Fibroblast of pulmonary artery (primary cell): Measurements from ENCODE around the gene ZBTB43.

Source experiments
- DNase-seq: peaks from one replicate; pipeline ENCODE4 v3.0.0-alpha.2; 2010; ENCODE audit warnings: low read depth
- H3K4me3 ChIP-seq: replicated peaks from 2 replicates; pipeline ENCODE4 v1.5.1; 2011; ENCODE audit warnings: low read depth, mild to moderate bottlenecking, control low read depth, low read length, moderate library complexity
- CTCF ChIP-seq: IDR thresholded peaks from 2 replicates; pipeline ENCODE4 v1.5.1; 2011; ENCODE audit warnings: mild to moderate bottlenecking, control low read depth, low read length, inconsistent platforms; ENCODE audit errors: missing control alignments

The ZBTB43 gene

GRCh38 chr9:126862104-126862761 is 57.4 kb downstream of the ZBTB43 start:
- DNase-seq, result no peak
- H3K4me3 ChIP-seq, result peak overlapping the region; percentile 72
- TF ChIP-seq CTCF, result no peak

GRCh38 chr9:126864771-126865170 is 59.9 kb downstream of the ZBTB43 start:
- H3K4me3 ChIP-seq, result no peak overlapping the region
- no peak for TF ChIP-seq CTCF
- no peak for DNase-seq

DNA sequence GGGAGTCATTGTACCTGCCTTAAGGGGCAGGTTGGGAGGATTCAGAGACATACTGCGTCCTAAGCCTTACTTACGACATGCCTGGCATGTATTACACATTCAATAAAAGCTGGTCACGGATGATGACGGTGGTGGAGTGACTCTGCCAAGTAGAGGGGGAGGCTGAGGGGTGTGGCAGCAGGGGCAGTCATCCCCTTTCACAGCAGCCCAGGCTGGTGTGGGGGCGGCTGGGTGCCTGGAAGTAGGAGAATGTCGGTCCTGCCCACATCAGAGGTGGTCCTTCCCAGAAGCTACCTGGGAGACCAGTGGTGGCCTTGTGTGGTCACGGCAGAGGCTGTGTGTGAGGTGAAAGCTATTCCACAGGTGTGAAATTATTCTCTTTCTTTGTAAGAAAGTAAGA is 64.5 kb downstream of the ZBTB43 start:
- no peak overlapping the region for H3K4me3 ChIP-seq
- DNase-seq, result no peak
- TF ChIP-seq CTCF, result no peak

- no peak overlapping the region for H3K4me3 ChIP-seq
- TF ChIP-seq CTCF, result no peak
- DNase-seq, result no peak
Observed at GRCh38 chr9:126872516-126872915, 67.7 kb downstream of the ZBTB43 start.

DNA sequence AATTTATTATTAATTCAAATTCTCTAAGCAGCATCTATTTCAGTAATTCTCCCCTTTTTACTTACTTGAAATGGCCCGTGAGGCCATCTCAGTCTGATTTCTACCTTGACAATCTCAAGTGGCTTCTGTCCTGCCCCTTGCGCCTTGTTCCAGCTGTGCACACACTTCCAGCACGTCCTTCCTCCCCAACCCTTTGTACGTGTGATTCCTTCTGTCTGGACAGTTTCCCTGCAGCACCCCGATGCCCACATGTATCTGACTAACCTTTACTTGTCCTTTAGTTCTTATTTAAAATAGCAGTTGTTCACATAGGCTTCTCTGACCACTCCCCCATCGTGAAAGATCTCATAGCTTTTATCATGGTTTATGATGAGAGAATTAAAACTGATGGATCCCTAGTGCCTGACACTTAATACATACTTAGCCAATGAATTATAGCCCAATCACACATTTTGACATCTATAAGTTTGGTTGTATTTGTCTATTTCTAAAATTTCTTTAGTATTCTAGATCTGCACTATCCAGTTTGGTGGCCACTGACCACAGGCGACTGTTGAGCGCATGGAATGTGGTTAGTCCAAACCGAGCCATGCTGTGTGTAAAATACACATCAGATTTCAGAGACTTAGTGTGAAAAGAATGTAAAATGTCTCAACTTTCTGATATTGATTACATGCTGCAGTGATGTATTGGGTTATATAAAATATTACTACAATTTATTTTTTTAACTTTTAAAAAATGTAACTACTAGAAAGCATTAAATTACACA is 69.9 kb downstream of the ZBTB43 start:
- DNase-seq, result no peak
- TF ChIP-seq CTCF, result no peak

GRCh38 chr9:126875756-126876510 is 71.1 kb downstream of the ZBTB43 start:
- no peak for DNase-seq
- H3K4me3 ChIP-seq, result no peak overlapping the region
- TF ChIP-seq CTCF, result no peak

More for the DNA sequence above, 69.9 kb downstream of the ZBTB43 start:
- H3K4me3 ChIP-seq, result no peak overlapping the region
